Fibroblast of pulmonary artery (primary cell): Measurements from ENCODE around the gene TRAF6.

Source experiments
- DNase-seq: peaks from one replicate; pipeline ENCODE4 v3.0.0-alpha.2; 2010; ENCODE audit warnings: low read depth
- H3K4me3 ChIP-seq: replicated peaks from 2 replicates; pipeline ENCODE4 v1.5.1; 2011; ENCODE audit warnings: low read depth, mild to moderate bottlenecking, control low read depth, low read length, moderate library complexity
- TF ChIP-seq, protein P1 (sequence below): IDR thresholded peaks from 2 replicates; pipeline ENCODE4 v1.5.1; 2011; ENCODE audit warnings: mild to moderate bottlenecking, control low read depth, low read length, inconsistent platforms; ENCODE audit errors: missing control alignments

TRAF6 gene

DNA sequence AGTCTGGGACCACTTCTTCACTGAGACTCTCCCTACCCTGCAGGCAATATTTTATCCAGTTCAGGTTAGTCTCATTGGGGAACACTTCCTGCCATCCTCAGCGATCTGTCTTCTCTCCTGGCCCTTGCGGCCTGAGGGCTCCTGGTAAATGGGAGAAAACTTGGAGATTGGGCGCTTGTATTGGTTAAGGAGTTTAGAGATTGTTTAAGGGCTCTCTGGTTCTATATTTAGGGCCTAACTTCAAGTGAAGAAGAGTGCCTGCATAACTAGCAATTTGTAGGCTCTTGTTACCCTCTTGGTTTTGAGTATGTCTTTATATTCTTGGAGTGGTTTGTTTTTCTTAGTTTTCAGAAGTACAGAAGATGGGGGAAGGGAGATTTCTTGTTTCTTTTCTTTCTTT, 72.7 kb downstream of the TRAF6 start:
- no peak overlapping the region for H3K4me3 ChIP-seq
- TF ChIP-seq, protein P1, sequence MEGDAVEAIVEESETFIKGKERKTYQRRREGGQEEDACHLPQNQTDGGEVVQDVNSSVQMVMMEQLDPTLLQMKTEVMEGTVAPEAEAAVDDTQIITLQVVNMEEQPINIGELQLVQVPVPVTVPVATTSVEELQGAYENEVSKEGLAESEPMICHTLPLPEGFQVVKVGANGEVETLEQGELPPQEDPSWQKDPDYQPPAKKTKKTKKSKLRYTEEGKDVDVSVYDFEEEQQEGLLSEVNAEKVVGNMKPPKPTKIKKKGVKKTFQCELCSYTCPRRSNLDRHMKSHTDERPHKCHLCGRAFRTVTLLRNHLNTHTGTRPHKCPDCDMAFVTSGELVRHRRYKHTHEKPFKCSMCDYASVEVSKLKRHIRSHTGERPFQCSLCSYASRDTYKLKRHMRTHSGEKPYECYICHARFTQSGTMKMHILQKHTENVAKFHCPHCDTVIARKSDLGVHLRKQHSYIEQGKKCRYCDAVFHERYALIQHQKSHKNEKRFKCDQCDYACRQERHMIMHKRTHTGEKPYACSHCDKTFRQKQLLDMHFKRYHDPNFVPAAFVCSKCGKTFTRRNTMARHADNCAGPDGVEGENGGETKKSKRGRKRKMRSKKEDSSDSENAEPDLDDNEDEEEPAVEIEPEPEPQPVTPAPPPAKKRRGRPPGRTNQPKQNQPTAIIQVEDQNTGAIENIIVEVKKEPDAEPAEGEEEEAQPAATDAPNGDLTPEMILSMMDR, result no peak
- DNase-seq, result no peak
